NCI-H1105 (cell line): ENCODE measurements around the gene TSPEAR.
A peak's percentile ranks its signal among the peaks of the same experiment; 100 is the strongest.

ENCODE experiments used
- DNase-seq: peaks from one replicate; lab custom pipeline; 2025; lab: John Stamatoyannopoulos, UW

The TSPEAR gene

GRCh38 chr21:44711327-44712202, at the start of gene TSPEAR:
TSPEAR (minus strand) TSS chr21:44711572; CDS start chr21:44711514, 58 bp downstream.
- peak; percentile 55 for DNase-seq

- no peak for DNase-seq
These were observed 49.0 kb upstream of the TSPEAR start for GRCh38 chr21:44760376-44760775.

DNA sequence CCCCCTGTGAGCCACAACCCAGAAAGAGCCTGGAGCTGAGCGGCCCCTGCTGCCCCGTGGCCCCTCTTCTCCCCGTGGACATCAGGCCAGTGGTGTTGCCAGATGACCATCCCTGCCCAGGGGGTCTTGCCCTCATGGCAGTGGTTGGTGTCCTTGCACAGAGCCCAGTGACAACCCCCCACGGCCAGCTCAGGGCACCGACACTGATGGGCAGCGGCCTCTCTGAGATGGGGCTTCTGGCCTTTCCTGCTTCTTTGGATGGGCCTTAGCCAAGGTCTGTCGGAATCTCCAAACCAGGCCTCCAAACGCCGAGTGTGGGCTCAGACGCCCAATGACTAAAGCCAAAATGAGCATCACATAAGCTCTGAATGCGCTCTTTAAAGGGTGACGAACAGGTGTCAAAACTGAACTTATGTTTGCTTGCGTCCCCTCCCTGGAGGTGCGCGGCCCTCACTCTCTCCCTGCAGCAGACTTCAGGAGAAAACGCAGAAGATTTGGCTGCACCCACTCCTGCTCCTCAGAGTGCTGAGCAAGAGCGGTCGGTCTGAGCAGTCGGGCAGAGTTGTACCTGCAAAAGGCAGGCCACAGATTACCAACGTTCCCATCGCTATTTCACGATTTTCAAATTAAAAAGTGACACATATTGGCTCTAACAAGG, 48.4 kb upstream of the TSPEAR start:
- DNase-seq, result no peak

GRCh38 chr21:44758781-44759627, 47.6 kb upstream of the TSPEAR start:
- no peak for DNase-seq

- DNase-seq, result no peak
These were observed 46.8 kb upstream of the TSPEAR start for GRCh38 chr21:44758141-44758561.

DNA sequence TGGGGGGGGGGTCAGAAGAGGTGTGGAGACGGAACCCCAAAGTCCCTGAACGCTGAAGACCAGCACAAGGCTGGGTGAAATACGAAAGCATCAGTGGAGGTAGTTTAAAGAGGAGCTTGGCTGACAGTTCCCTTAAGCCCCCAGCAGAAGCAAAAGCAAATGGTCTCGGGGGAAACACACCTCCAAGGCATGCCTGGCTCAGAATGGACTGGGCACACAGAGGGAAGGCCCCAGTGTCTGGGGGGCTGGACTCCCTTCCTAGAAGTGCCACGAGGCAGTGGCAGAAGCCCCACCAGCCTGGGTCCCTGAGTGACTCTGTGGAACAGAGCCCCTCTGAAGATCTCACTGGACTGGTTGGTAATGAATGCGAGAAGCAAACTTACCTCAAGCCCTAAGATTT, 46.4 kb upstream of the TSPEAR start:
- no peak for DNase-seq

DNA sequence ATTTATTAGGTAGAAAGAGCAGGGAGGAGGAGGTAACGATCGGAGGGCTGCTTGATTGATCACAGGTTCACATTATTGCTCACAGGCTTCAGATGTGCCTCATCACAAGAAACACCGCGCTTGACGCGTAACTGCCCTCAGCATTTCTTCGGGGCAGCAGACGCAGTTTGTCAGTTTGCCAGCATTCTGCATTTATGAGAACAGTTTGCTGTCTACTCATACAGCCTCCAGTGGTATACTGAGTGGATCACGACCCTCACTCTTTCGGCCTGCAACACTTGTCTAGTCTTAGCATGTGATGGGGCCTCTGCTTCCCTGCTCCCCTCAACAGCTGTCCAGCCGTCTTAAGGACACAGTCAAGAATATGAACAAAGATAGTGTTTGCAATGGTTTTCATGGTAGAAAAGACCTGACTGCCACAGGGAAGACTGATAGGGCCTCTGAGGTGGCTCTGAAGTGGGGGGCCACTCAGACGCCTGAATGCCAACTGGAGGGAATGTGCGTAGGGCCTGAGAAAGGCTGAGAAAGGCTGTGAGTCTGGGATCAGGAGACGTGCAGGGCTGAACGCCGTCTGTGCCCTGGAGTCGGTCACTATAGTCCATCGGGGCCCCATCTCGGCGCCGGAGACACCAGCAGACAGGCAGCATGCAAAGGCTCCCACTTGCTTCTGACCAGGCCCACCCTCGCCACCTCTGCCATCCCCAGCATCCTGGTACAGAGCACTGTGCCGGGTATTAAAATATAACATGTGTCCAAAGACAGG, 45.2 kb upstream of the TSPEAR start:
- no peak for DNase-seq

DNA sequence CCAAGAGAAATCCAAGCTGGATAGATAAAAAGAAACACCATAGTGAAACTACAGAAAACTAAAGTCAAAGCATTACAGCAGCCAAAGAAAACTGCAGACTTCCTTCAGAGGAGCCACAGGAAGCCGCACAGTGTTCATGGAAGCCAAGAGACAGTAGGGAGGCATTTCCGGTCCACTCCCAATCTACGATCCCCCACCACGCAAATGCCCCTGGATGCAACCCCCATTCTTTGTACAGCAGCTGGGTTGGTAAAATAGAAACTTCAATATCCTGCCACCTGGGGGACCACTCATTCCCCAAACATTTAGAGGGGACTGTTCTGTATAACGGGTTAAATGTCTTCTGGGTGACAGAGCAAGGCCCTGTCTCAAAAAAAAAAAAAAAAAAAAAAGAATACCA, 43.9 kb upstream of the TSPEAR start:
- DNase-seq, result no peak

- DNase-seq, result no peak
These were observed 42.0 kb upstream of the TSPEAR start for GRCh38 chr21:44753357-44753756.

DNA sequence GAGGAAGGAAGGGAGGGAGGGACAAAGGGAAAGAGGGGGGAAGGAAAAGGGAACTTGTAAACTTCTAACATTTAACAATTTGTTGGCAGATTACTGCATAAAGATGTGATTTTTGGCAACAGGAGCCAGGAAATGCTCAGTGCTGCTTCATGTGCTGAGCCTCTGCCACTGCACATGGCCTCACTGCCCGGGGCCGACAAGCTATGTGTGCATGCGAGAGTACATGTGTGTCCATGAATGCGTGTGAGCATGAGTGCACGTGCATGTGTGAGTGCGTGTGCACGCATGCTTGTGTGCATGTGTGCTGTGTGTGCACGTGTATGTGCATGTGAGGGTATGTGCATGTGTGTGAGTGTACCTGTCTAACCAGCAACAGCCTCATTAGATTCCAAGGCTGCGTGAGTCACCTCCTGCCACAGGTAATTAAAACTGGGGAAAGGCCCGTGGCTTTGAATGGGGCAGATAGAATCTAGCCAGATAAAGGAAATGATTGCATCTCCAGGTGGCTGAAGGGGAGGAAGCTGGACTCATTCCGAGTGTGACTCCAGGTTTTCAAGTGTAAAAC, 41.4 kb upstream of the TSPEAR start:
- DNase-seq, result no peak

DNA sequence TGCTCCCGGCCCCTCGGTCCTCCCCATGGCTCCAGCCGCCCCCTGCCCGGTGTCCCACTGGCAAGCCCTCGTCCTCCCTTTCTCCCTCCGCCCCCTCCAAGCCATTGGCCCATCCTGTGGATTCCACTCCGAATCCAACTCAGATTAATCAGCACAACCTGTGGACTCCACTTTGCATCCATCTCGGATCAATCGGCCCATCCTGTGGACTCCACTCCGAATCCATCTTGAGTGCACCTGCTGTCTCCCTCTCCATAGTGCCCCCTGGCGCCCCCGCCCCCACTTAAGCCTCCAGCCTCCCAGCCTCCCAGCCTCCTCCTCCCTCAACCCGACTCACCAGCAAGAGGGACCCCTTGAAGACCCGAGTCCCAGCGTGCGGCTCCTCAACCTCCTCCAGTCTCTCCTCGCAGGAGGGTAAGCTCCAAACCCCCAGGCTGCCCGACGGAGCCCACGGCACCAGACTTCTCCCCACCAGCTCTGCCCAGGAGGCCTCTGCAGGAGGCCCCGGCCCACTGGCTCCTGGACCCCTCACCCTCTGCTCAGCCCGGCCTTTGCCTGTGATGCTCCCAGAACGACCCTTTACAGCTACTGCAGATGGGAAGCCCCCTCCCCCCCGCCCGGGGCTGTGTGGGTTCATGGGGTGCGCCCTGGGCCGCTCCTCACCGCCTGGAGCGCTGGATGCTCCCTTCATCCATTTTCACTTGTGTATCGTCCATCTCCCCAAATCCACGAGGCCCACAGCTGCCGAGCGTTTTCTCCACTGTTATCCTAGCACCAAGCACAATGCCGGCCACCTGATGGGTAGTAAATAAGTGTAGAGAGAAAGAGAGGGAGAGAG, 40.6 kb upstream of the TSPEAR start:
- DNase-seq, result no peak

DNA sequence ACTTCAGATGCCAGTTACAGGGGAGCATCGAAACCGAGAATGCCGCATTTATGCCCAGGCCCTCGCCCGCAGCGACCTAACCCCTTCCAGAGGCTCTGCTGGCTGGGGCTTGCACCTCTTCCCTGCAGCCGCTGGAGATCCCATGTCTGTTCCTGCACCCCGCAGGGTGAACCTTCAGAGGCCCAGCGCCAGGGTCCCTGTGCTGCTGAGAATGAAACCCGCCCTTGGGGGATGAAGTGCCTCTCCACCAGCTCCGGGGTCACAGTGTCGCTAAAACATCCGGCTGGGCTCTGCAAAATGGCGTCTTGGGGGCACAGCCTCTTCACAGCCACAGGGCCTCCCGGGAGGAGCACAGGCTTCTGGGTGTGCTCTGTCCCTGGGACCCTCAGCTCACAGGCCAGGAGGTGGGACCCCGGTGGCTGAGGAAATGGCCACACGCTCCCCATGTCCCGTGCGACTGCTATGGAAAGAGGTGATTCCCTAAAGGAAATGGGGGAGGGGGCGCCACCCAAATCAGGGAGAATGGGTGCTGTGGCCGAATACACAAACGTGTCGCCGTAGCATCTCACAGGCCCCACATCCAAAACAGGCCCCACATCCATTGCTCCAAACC, 39.9 kb upstream of the TSPEAR start:
- no peak for DNase-seq

- DNase-seq, result no peak
These were observed 39.3 kb upstream of the TSPEAR start for GRCh38 chr21:44750675-44751025.

- no peak for DNase-seq
These were observed 38.6 kb upstream of the TSPEAR start for GRCh38 chr21:44749759-44750674.

- no peak for DNase-seq
These were observed 37.9 kb upstream of the TSPEAR start for GRCh38 chr21:44749116-44749758.

- no peak for DNase-seq
These were observed 37.2 kb upstream of the TSPEAR start for GRCh38 chr21:44748621-44749020.

- peak; percentile 49 for DNase-seq
These were observed 31.2 kb upstream of the TSPEAR start for GRCh38 chr21:44742418-44743153.

- no peak for DNase-seq
These were observed 30.5 kb upstream of the TSPEAR start for GRCh38 chr21:44741921-44742320.
